HG02678 (cell line): ENCODE data around the gene C5orf58.
"Not testable (repeated sequence)": the region's sequence is repeated elsewhere in the genome, so short reads cannot be mapped to it uniquely, and the experiment has no call there.

Experiments used
- ATAC-seq: cut with Tn5 transposase; IDR thresholded peaks from one replicate; pipeline ENCODE4 v1.9.1; 2021; ENCODE audit warnings: mild to moderate bottlenecking, moderate library complexity; ENCODE audit not compliant: unreplicated experiment

Gene C5orf58

DNA sequence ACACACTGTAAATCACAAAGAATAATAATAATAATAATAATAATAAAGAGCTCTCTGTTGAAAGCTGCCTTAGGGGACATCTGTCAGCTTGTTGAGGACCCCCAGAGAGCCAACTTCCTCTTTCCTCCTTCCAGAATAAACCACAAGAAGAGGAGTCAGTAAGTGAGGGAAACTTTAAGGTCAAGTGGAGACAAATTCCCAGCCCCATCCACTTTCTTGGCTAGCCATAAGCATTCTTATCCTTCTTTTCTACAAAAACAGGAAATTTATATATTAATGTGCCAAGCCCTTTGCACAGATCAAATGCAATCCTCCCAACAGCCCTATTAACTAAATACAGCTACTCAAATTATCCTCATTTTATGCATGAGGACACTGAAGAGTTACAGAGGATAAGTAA lies 9.4 kb upstream of the C5orf58 start:
- no peak for ATAC-seq

DNA sequence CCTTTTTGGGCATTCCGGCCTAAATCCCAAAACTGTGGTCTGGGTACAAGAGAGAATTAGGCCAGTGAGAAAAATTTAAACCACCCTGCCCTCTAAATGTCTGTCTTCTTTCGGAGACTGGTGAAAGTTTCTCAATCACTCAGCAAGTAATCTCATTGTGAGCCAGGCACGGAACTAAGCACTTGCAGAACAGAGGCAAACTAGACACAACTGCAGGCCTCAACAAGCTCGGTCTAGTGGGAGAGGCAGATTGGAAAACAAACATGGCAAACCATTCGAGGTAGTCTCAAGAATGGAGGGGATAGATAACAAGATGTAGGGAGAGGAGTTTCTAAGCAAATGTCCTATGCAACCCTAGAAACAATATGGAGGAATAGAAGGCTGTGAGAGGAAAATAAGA lies 8.9 kb upstream of the C5orf58 start:
- ATAC-seq = no peak

DNA sequence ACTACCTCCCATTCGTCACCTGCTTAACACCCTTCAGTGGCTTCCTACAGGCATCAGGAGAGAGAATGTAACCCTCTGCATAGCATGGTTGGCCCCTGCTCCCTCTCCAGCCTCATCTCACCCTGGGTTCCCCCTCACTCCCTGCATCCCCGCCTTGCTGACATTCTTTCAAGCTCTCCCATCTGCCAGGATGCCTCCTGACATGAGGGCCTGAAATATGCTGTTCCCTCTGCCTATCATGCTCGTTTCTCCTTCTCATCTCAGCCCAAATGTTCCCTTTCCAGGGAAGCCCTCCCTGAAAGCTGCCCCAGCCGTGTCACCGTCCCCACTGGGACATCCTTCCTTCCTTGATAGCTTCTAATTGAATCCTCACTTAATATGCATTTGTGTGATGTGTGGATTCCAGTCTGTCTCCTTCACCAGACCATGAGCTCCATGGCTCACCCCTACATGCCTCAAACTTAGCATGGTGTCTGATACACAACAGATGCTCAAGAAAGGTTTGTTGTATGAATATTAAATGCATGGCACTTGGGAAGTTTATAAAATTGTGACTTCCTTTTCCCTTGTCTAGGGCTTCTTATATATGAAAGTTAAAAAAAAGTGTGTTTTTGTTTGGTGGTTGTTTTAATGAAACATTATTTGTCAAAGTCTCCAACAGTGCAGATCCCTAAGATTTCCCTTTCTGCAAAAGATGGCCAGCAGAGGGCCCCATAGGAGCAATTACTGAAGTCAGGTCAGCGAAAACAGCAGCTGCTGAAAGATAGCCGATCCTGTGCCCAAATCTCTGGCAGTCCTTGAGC lies 7.3 kb upstream of the C5orf58 start:
- peak; percentile 63 for ATAC-seq

DNA sequence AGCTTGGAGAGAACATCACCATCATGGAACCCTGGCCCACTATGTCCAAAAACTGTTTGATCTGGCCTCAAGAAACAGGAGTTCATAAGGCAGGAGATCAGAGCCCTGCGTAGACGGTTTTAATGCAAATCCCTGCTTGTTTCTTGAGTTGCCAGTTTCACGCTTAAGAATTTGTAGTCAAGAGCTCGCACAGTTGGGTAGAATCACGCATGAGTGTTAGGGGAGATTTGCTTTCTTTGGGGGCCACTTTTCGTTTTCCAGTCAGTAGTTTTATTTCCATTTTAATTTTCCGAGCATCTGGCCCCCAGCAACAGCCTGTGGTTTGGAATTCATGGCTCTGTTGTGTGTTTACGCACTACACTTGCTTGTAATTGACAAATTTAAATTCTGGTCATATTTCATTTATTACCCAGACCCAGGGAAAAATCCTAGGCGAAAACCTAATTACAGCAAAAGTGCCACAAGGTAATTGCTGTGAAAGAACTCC lies 6.6 kb upstream of the C5orf58 start:
- ATAC-seq = no peak

GRCh38 chr5:170226661-170227060 lies 6.1 kb upstream of the C5orf58 start:
- no peak for ATAC-seq

DNA sequence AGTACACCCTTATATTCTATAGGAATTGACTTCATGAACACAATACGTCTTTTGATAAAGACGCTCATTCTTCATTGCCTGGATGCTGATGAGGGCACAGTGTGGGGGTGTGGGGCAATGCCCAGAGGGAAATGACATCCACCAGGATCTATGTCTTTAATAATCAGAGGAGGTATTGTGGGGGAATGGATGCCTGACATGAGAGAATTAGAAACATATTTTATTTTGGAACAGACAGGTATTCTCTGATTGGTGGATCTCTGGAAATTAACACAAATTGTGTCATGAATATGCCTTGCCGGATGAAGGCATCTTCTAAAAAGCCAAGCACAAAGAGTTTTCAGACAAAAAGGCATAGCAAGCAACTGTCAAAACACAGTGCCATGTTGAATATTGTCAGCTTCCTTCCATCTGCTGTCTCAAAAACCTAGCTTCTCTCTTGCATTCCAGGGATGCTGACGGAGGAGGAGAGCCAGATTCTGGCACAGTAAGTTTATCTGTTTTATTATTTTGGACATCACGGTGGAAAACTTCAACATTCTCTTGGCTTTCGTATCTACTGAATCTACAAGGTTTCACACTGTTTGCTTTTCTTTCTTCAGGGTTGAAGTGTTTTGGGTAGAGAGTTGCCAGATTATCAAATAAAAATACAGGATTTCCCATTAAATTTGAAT lies 3.9 kb upstream of the C5orf58 start:
- ATAC-seq = no peak

DNA sequence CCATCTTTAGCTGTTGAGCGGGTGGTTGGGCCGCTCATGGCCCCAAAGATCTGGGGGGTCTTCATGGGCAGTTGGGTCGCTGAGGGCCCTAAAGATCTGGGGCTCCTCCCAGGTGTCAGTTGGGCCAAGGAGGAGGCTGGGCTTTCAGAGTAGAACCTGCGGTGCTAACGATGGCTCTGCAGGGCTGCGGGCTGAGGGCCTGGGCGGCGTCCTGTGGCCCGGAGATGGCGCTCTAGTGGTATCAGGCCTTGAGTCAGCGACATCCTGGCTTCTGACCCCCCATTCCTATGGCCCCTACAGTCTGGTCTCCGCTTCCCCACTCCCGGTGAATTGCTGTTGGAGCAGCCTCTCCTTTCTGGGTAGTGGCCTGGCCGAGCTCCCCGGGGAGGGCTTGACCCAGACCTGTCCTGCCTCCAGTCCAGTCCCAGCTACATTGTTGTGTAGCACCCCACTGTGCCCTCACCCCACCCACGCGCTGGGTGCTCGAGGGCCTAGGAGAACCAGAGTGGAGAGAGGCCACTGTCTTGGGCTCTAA lies 640 bp downstream of the C5orf58 start:
- no peak for ATAC-seq

DNA sequence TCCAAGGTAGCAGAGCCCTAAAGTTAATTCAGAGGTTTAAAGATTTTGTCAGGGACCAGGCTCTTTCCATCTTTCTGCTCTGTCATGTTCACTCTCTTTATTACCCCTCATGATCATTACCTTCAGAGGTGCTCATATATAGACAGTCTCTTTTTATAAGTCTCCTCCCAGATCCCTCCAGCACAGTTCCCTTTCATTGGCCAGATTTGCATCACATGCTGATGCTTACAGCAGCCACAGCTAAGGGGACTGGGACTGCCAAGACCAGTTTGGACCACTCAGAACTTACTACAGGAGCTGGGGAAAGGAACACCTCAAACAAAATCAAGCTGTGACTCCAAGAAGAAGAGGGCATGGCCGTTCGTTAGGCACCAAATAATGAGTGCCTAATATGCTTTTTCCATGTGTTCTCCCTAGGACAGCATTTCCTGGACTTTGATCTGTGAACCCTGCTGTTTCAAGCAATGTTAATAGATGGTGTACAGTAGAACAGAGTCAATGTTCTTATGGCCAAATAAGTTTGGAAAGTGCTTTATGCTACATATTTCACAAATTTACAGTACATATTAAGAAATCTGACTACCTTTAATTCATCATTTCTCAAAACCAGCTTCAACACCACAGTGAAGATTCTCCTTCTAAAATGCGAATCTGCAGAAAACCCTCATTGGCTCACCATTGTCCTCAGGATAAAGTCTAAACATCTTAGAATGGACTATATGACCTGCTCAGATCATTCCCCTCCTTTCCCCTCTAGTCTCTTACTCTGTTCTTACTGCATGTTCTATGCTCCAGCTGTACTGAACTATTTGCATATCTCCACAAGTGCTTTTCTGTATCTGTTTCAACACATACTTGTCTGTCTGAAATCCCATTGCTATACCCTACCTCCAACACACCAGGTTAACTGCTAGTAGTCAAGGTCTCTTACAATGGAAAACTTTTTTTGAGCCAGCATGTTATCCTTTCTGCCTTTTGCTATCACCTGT lies 3.4 kb downstream of the C5orf58 start:
- no peak for ATAC-seq

DNA sequence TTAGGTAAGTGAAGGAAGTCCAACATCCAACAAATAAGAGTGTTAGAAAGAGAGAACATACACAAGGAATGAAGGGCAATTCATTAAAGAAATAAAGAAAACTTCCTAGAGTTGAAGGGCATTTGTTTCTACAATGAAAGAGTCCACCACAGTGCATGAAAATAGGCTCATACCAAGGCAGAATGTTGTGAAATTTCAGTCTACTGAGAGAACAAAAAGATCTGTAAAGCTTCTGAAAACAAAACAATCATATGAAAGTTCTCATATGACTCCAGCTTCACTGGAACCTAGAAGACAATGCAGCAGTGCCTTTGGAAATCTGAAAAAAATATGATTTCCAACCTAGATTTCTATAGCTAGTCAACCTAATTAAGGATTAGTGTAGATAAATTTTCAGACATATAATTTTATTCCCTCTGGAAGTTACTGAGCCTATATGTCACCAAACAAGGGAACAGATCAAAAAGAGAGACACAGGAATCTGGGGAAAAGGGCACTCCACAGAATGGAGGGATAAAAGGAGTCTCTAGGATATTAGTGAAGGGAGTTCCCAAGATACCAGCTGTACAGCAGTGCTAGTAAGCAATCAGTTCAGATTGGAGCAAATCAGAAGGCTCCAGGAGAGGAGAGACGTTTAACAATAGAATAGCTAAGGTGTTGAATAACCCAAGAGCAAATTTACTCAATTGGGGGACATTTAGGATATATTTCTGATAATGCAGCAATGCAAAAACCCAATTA lies 5.8 kb downstream of the C5orf58 start:
- no peak for ATAC-seq

DNA sequence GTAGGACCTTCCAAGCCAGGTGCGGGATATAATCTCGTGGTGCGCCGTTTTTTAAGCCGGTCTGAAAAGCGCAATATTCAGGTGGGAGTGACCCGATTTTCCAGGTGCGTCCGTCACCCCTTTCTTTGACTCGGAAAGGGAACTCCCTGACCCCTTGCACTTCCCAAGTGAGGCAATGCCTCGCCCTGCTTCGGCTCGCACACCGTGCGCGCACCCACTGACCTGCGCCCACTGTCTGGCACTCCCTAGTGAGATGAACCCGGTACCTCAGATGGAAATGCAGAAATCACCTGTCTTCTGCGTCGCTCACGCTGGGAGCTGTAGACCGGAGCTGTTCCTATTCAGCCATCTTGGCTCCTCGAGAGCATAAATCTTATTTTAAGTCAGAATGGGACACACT lies 12.7 kb downstream of the C5orf58 start:
- not testable (repeated sequence) for ATAC-seq

DNA sequence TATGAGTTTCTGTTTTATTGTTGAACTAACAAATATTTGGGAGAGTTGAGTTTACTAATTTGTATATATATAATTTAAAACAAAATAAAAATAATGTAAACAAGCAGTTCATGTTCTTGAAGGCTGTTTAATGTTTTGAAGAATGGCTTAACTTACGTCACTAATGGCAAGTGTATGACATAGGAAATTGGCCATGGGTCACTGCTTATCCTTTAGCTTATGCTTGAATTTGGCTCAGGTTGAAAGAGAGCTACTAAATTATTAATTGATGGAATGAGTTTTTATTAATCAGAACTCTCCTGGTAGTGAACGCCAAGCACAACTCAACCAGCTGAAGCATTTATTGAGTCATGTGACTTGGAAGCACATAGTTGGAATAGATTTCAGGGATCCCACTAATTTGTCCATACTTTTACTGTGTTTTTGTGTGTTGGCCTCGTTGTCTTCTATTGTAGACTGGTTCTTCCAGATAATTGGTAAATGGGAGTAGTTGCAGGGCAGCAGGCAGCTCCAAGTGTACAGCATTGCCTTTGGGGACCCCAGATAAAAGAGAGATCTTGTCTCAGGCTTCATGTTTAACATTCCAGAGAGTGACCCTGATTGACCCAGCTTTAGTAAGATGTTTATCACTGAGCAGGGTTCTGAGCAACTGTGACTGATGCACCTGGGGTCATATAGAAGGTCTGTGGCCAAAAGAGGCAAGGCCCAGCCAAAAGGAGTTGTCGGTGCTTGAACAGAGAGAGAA lies 13.5 kb downstream of the C5orf58 start:
- ATAC-seq = no peak

- ATAC-seq = no peak
Observed at GRCh38 chr5:170247363-170247762, 14.6 kb downstream of the C5orf58 start.

GRCh38 chr5:170248172-170248930 lies 15.6 kb downstream of the C5orf58 start:
- ATAC-seq = no peak

GRCh38 chr5:170248931-170249227 lies 16.1 kb downstream of the C5orf58 start:
- ATAC-seq = not testable (repeated sequence)

DNA sequence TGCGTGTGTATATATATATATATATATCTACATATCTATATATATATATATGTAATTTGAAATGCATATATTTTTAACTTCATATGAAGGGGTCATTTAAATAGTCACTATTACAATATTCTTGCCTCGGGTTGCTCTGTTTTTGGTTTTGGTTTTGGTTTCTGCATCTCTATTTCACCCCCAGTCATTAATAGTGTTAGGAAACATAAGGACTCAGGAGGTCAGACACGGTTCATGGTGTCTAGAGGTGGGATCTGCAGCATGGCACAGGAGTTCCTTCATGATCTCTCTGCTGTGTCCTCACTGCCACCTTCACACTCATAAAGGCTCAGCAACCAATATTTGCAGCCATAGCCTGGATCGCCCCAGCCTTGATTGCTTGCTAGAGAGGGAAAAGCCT lies 16.6 kb downstream of the C5orf58 start:
- no peak for ATAC-seq

- ATAC-seq = no peak
Observed at GRCh38 chr5:170250810-170251317, 18.1 kb downstream of the C5orf58 start.

DNA sequence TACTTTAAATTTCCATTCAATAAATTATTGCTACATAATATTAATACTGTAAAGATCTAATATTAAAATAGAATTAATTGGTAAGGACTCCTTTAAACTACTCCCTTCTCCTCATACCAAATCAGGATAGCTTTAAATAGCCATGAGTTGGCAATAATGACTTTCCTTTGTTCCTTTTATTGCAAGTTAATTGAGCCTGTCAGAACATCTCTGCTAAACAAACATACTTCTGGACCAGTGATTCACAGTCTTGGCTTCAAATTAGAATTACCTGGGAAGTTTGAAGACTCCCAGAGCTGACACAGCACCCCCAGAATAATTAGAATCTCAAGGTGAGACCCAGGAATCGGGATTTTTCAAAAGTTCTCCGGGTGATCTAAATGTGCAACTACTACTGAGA lies 18.7 kb downstream of the C5orf58 start:
- ATAC-seq = no peak

DNA sequence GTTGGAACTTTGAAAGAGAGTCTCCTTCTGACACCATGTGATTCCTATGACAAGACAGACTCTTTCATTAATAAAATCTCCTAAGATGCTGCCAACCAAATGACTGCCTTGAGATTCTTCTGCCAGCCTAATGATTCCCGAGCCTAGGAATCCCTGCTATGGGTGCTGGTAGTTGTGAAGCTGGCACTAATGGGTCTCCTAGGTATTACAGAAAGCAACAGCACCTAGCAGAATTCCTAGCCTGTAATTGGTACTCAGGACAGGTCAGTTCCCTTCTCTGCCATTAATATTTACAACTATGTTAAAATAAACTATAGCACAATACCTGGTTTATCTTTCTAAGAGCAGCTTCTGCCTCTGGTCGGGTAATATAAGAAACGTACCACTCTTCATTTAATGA lies 19.3 kb downstream of the C5orf58 start:
- no peak for ATAC-seq
